Measurements from ENCODE around the gene SH2D4B. TPM values are rescaled to one million over a fixed set of nuclear protein-coding genes. Genes with fewer than 3 reads are reported as not detected.

Gene SH2D4B
- total RNA-seq, 2 donors from 2014 or later, result 0.14 TPM; not detected in 1

- Mint-ChIP-seq H3K27ac (no peak overlapping the region), H3K9me3 (no peaks in the 10 kb centered on the region), H3K36me3 (no peaks in the 10 kb centered on the region)
- DNase-seq (ENCODE audit: low spot score in 2 of 2) (no peak), ATAC-seq (no peak)
These were observed 7.7 kb downstream of the SH2D4B start for GRCh38 chr10:80545258-80545881.

- ATAC-seq (no peak), DNase-seq (ENCODE audit: low spot score in 2 of 2) (no peak)
- H3K9me3 Mint-ChIP-seq, result no peaks in the 10 kb centered on the region
- peak overlapping the region in 1 of 2 donors; percentile 53 for H3K27ac Mint-ChIP-seq
- H3K36me3 Mint-ChIP-seq, result no peaks in the 10 kb centered on the region
These were observed 14.5 kb downstream of the SH2D4B start for GRCh38 chr10:80552151-80552646.

- Mint-ChIP-seq H3K27ac (no peak overlapping the region), H3K36me3 (no peaks in the 10 kb centered on the region), H3K9me3 (no peaks in the 10 kb centered on the region)
- DNase-seq (ENCODE audit: low spot score in 2 of 2) (no peak), ATAC-seq (no peak)
These were observed 15.7 kb downstream of the SH2D4B start for GRCh38 chr10:80553436-80553835.

GRCh38 chr10:80554050-80554449, 16.3 kb downstream of the SH2D4B start:
- DNase-seq (ENCODE audit: low spot score in 2 of 2) (no peak), ATAC-seq (no peak)
- Mint-ChIP-seq H3K9me3 (no peaks in the 10 kb centered on the region), H3K36me3 (no peaks in the 10 kb centered on the region), H3K27ac (no peak overlapping the region)

GRCh38 chr10:80555415-80555814, 17.7 kb downstream of the SH2D4B start:
- H3K27ac Mint-ChIP-seq, result no peak overlapping the region
- H3K9me3 Mint-ChIP-seq, result no peaks in the 10 kb centered on the region
- DNase-seq (ENCODE audit: low spot score in 2 of 2) (no peak), ATAC-seq (no peak)
- H3K36me3 Mint-ChIP-seq, result no peaks in the 10 kb centered on the region

GRCh38 chr10:80561950-80562349, 24.2 kb downstream of the SH2D4B start:
- no peak for DNase-seq (ENCODE audit: low spot score in 2 of 2)
- Mint-ChIP-seq H3K9me3 (no peaks in the 10 kb centered on the region), H3K36me3 (no peaks in the 10 kb centered on the region), H3K27ac (no peak overlapping the region)
- ATAC-seq, result no peak

GRCh38 chr10:80567292-80567691, 29.6 kb downstream of the SH2D4B start:
- Mint-ChIP-seq H3K27ac (no peak overlapping the region), H3K9me3 (no peaks in the 10 kb centered on the region), H3K36me3 (no peaks in the 10 kb centered on the region)
- ATAC-seq (no peak), DNase-seq (ENCODE audit: low spot score in 2 of 2) (no peak)

- no peaks in the 10 kb centered on the region for H3K9me3 Mint-ChIP-seq
- no peak for ATAC-seq
- no peak overlapping the region for H3K27ac Mint-ChIP-seq
These were observed 31.6 kb downstream of the SH2D4B start for GRCh38 chr10:80569131-80569895.

GRCh38 chr10:80571352-80571751, 33.6 kb downstream of the SH2D4B start:
- Mint-ChIP-seq H3K9me3 (no peaks in the 10 kb centered on the region), H3K27ac (no peak overlapping the region), H3K36me3 (no peaks in the 10 kb centered on the region)
- DNase-seq (ENCODE audit: low spot score in 2 of 2) (no peak), ATAC-seq (no peak)

More at GRCh38 chr10:80569131-80569895, 31.6 kb downstream of the SH2D4B start:
- H3K36me3 Mint-ChIP-seq, result no peaks in the 10 kb centered on the region
- no peak for DNase-seq (ENCODE audit: low spot score in 2 of 2)

GRCh38 chr10:80579181-80579763, 41.6 kb downstream of the SH2D4B start:
- Mint-ChIP-seq H3K36me3 (no peaks in the 10 kb centered on the region), H3K9me3 (peaks cover 0 to 4% of the 10 kb centered on the region in 2 donors), H3K27ac (no peak overlapping the region)
- ATAC-seq (no peak), DNase-seq (ENCODE audit: low spot score in 2 of 2) (no peak)

- peaks cover 0 to 4% of the 10 kb centered on the region in 2 donors for H3K9me3 Mint-ChIP-seq
- no peaks in the 10 kb centered on the region for H3K36me3 Mint-ChIP-seq
- DNase-seq (ENCODE audit: low spot score in 2 of 2) (no peak), ATAC-seq (no peak)
- H3K27ac Mint-ChIP-seq, result no peak overlapping the region
These were observed 42.3 kb downstream of the SH2D4B start for GRCh38 chr10:80579849-80580637.

- DNase-seq (ENCODE audit: low spot score in 2 of 2) (no peak), ATAC-seq (no peak)
- Mint-ChIP-seq H3K9me3 (peaks cover 0 to 4% of the 10 kb centered on the region in 2 donors), H3K27ac (no peak overlapping the region), H3K36me3 (no peaks in the 10 kb centered on the region)
These were observed 43.2 kb downstream of the SH2D4B start for GRCh38 chr10:80580638-80581468.

- Mint-ChIP-seq H3K9me3 (peaks cover 0 to 4% of the 10 kb centered on the region in 2 donors), H3K36me3 (no peaks in the 10 kb centered on the region), H3K27ac (no peak overlapping the region)
- DNase-seq (ENCODE audit: low spot score in 2 of 2) (no peak), ATAC-seq (no peak)
These were observed 43.8 kb downstream of the SH2D4B start for GRCh38 chr10:80581469-80581835.

- DNase-seq (ENCODE audit: low spot score in 2 of 2), result peak in 1 of 2 donors; percentile 33
- H3K36me3 Mint-ChIP-seq, result no peaks in the 10 kb centered on the region
These were observed 44.7 kb downstream of the SH2D4B start for GRCh38 chr10:80582286-80582960.

GRCh38 chr10:80583685-80584084, 46.0 kb downstream of the SH2D4B start:
- H3K9me3 Mint-ChIP-seq, result no peaks in the 10 kb centered on the region
- no peaks in the 10 kb centered on the region for H3K36me3 Mint-ChIP-seq
- H3K27ac Mint-ChIP-seq, result no peak overlapping the region
- no peak for DNase-seq (ENCODE audit: low spot score in 2 of 2)
- no peak for ATAC-seq

More at GRCh38 chr10:80582286-80582960, 44.7 kb downstream of the SH2D4B start:
- no peaks in the 10 kb centered on the region for H3K9me3 Mint-ChIP-seq
- H3K27ac Mint-ChIP-seq, result no peak overlapping the region
- no peak for ATAC-seq
